ENCODE measurements around the gene DDC. TPM values are rescaled to one million over a fixed set of nuclear protein-coding genes. Genes with fewer than 3 reads are reported as not detected.

The DDC gene
- total and polyA plus RNA-seq, 2 donors (not counting 1 experiment from before 2014, with no cell fraction given), result not detected

DNA sequence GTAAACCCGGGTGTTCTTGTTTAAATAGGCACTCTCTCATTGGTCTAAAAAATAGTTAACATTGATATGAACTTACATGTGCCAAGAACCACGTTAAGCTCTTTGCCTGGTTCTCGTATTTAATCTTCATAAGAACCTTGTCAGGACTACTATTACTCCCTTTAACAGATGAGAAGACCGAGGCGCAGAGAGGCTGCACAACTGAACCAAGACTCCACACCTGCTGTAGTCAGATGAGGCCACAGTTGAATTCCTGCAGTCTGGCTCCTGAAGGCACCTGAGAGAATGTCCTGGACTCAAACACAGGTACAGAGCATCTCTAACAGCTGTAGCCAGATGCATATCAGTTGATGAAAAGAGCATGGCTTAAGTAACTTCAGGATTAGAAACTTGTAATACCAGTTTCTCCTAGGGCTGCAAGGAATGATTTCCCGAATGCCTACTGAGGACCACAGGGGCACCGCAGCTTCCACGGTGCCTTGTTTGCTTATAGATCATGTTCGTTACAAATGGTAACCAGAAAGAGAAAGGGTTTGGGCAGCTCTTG is 9.5 kb downstream of the DDC start:
- ChIA-PET CTCF (no interaction called here), POLR2A (no interaction called here)
- H3K9me3 ChIP-seq (ENCODE audit: control extremely low read depth in 1 of 3, control insufficient read depth in 2 of 3, insufficient read depth in 1 of 3, low read length in 2 of 3), result no peaks in the 10 kb centered on the region
- no peaks in the 10 kb centered on the region for H3K9me3 Mint-ChIP-seq (ENCODE audit: insufficient read depth)
- ATAC-seq (ENCODE audit: low read depth) (no peak), DNase-seq (no peak)
- H3K4me1 Mint-ChIP-seq, result no peaks in the 10 kb centered on the region
- 92% methylated on average over 7 of the region's 9 CpGs for WGBS (ENCODE audit: insufficient coverage)
- no peaks in the 10 kb centered on the region for H4K20me1 ChIP-seq (ENCODE audit: control insufficient read depth, insufficient read depth, low read length, poor library complexity, severe bottlenecking)
- intact Hi-C loops (cut with micrococcal nuclease), result no loop called here
- no peak for TF ChIP-seq EZH2 (IDR thresholded peaks at IDR 0.05; ENCODE audit: borderline replicate concordance, insufficient read depth, low read depth, low read length, poor library complexity, severe bottlenecking)
- TF ChIP-seq, protein P1, sequence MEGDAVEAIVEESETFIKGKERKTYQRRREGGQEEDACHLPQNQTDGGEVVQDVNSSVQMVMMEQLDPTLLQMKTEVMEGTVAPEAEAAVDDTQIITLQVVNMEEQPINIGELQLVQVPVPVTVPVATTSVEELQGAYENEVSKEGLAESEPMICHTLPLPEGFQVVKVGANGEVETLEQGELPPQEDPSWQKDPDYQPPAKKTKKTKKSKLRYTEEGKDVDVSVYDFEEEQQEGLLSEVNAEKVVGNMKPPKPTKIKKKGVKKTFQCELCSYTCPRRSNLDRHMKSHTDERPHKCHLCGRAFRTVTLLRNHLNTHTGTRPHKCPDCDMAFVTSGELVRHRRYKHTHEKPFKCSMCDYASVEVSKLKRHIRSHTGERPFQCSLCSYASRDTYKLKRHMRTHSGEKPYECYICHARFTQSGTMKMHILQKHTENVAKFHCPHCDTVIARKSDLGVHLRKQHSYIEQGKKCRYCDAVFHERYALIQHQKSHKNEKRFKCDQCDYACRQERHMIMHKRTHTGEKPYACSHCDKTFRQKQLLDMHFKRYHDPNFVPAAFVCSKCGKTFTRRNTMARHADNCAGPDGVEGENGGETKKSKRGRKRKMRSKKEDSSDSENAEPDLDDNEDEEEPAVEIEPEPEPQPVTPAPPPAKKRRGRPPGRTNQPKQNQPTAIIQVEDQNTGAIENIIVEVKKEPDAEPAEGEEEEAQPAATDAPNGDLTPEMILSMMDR (IDR thresholded peaks at IDR 0.05), result no peak
- H3K36me3 ChIP-seq (replicated peaks in 1 of 2; ENCODE audit: control extremely low read depth in 1 of 2, control insufficient read depth in 1 of 2, extremely low read depth in 1 of 2, insufficient read depth in 2 of 2, low read length in 1 of 2), result no peaks in the 10 kb centered on the region
- H3K27ac Mint-ChIP-seq, result no peak overlapping the region
- no peak overlapping the region for H3K4me3 Mint-ChIP-seq
- H3K27me3 Mint-ChIP-seq, result peaks cover 45% of the 10 kb centered on the region
- H3K4me1 ChIP-seq (ENCODE audit: control insufficient read depth in 2 of 2, insufficient read depth in 2 of 2, low read length in 2 of 2), result no peaks in the 10 kb centered on the region
- no peak overlapping the region for H3K27ac ChIP-seq (ENCODE audit: low read length in 2 of 2)
- H3K27me3 ChIP-seq (replicated peaks in 1 of 4; ENCODE audit: control extremely low read depth in 1 of 4, control insufficient read depth in 3 of 4, insufficient read depth in 4 of 4, low read length in 3 of 4), result peaks cover 0 to 4% (median 2%) of the 10 kb centered on the region in 4 experiments
- no peak overlapping the region for H3K4me2 ChIP-seq (replicated peaks; ENCODE audit: low read depth, low read length, poor library complexity, severe bottlenecking)
- no peak overlapping the region for H3K4me3 ChIP-seq (ENCODE audit: control extremely low read depth in 1 of 5, extremely low read depth in 1 of 5, insufficient read depth in 1 of 5, low read depth in 2 of 5, low read length in 4 of 5)
- H3K79me2 ChIP-seq (ENCODE audit: control insufficient read depth, insufficient read depth, low read length), result no peaks in the 10 kb centered on the region
- no peak overlapping the region for H3K9ac ChIP-seq (ENCODE audit: low read length)
- no peak overlapping the region for H2AFZ ChIP-seq (ENCODE audit: insufficient read depth, low read depth, low read length, poor library complexity, severe bottlenecking)

GRCh38 chr7:50554431-50555322 is 10.5 kb downstream of the DDC start:
- ChIA-PET CTCF (no interaction called here), POLR2A (no interaction called here)
- TF ChIP-seq, protein P1 (IDR thresholded peaks at IDR 0.05), result no peak
- no peak for TF ChIP-seq EZH2 (IDR thresholded peaks at IDR 0.05; ENCODE audit: borderline replicate concordance, insufficient read depth, low read depth, low read length, poor library complexity, severe bottlenecking)
- intact Hi-C loops (cut with micrococcal nuclease), result no loop called here
- Mint-ChIP-seq H3K27me3 (peaks cover 48% of the 10 kb centered on the region), H3K4me3 (no peak overlapping the region), H3K4me1 (no peaks in the 10 kb centered on the region), H3K27ac (no peak overlapping the region), H3K9me3 (ENCODE audit: insufficient read depth) (no peaks in the 10 kb centered on the region)
- no peak overlapping the region for H3K4me2 ChIP-seq (replicated peaks; ENCODE audit: low read depth, low read length, poor library complexity, severe bottlenecking)
- no peaks in the 10 kb centered on the region for H3K9me3 ChIP-seq (ENCODE audit: control extremely low read depth in 1 of 3, control insufficient read depth in 2 of 3, insufficient read depth in 1 of 3, low read length in 2 of 3)
- H3K27ac ChIP-seq (ENCODE audit: low read length in 2 of 2), result no peak overlapping the region
- WGBS (ENCODE audit: insufficient coverage), result 87% methylated on average over 8 of the region's 14 CpGs
- ATAC-seq (ENCODE audit: low read depth) (no peak), DNase-seq (no peak)
- no peak overlapping the region for H3K4me3 ChIP-seq (ENCODE audit: control extremely low read depth in 1 of 5, extremely low read depth in 1 of 5, insufficient read depth in 1 of 5, low read depth in 2 of 5, low read length in 4 of 5)
- no peak overlapping the region for H2AFZ ChIP-seq (ENCODE audit: insufficient read depth, low read depth, low read length, poor library complexity, severe bottlenecking)
- peaks cover 0 to 4% (median 2%) of the 10 kb centered on the region in 4 experiments for H3K27me3 ChIP-seq (replicated peaks in 1 of 4; ENCODE audit: control extremely low read depth in 1 of 4, control insufficient read depth in 3 of 4, insufficient read depth in 4 of 4, low read length in 3 of 4)
- H3K9ac ChIP-seq (ENCODE audit: low read length), result no peak overlapping the region
- no peaks in the 10 kb centered on the region for H3K4me1 ChIP-seq (ENCODE audit: control insufficient read depth in 2 of 2, insufficient read depth in 2 of 2, low read length in 2 of 2)
- no peaks in the 10 kb centered on the region for H4K20me1 ChIP-seq (ENCODE audit: control insufficient read depth, insufficient read depth, low read length, poor library complexity, severe bottlenecking)
- H3K79me2 ChIP-seq (ENCODE audit: control insufficient read depth, insufficient read depth, low read length), result no peaks in the 10 kb centered on the region
- H3K36me3 ChIP-seq (replicated peaks in 1 of 2; ENCODE audit: control extremely low read depth in 1 of 2, control insufficient read depth in 1 of 2, extremely low read depth in 1 of 2, insufficient read depth in 2 of 2, low read length in 1 of 2), result no peaks in the 10 kb centered on the region
